H9 (cell line): Measurements from ENCODE around the gene NEDD4. TPM values are rescaled to one million over a fixed set of nuclear protein-coding genes. Genes with fewer than 3 reads are reported as not detected.

Experiments used
- DNase-seq: peaks from one replicate; pipeline ENCODE4 v3.0.0-alpha.2; 2017
- H2AFZ ChIP-seq: one replicate; pipeline ENCODE4 v1.6.1; 2013; ENCODE audit warnings: mild to moderate bottlenecking, low read length, control low read depth, moderate library complexity
- H2AK5ac ChIP-seq: 2 replicates; pipeline ENCODE4 v1.6.1; 2013; ENCODE audit warnings: low read length, control low read depth, mixed read lengths; ENCODE audit not compliant: insufficient read length
- H2BK120ac ChIP-seq: one replicate; pipeline ENCODE4 v1.6.1; 2013; ENCODE audit warnings: low read depth, mild to moderate bottlenecking, low read length, control low read depth, inconsistent platforms; ENCODE audit not compliant: poor library complexity, severe bottlenecking
- H2BK12ac ChIP-seq: 2 replicates; pipeline ENCODE4 v1.6.1; 2013; ENCODE audit warnings: low read length, control low read depth, mixed read lengths, low read depth; ENCODE audit not compliant: insufficient read length
- H2BK15ac ChIP-seq: 2 replicates; pipeline ENCODE4 v1.6.1; 2013; ENCODE audit warnings: low read depth, low read length, control low read depth
- H2BK20ac ChIP-seq: one replicate; pipeline ENCODE4 v1.6.1; 2013; ENCODE audit warnings: low read depth, mild to moderate bottlenecking, low read length, control low read depth, inconsistent platforms; ENCODE audit not compliant: poor library complexity, severe bottlenecking
- H2BK5ac ChIP-seq: 2 replicates; pipeline ENCODE4 v1.6.1; 2013; ENCODE audit warnings: low read length, control low read depth, mixed read lengths; ENCODE audit not compliant: insufficient read length
- H3K14ac ChIP-seq: 2 replicates; pipeline ENCODE4 v1.6.1; 2013; ENCODE audit warnings: low read length, control low read depth; ENCODE audit not compliant: insufficient read depth
- H3K18ac ChIP-seq: 2 replicates; pipeline ENCODE4 v1.6.1; 2013; ENCODE audit warnings: low read depth, mild to moderate bottlenecking, mixed read lengths, low read length, control low read depth; ENCODE audit not compliant: insufficient read length
- H3K23ac ChIP-seq: 2 replicates; pipeline ENCODE4 v1.6.1; 2013; ENCODE audit warnings: low read length, control low read depth, mixed read lengths, low read depth; ENCODE audit not compliant: insufficient read length
- H3K23me2 ChIP-seq: 2 replicates; pipeline ENCODE4 v1.6.1; 2013; ENCODE audit warnings: low read depth, mild to moderate bottlenecking, mixed read lengths, low read length, control low read depth; ENCODE audit not compliant: insufficient read length, poor library complexity, severe bottlenecking
- H3K27ac ChIP-seq: 2 replicates; pipeline ENCODE4 v1.5.1; 2013; ENCODE audit warnings: low read length, control low read depth, mixed read lengths, low read depth; ENCODE audit not compliant: insufficient read length
- H3K27me3 ChIP-seq: 2 replicates; pipeline ENCODE4 v1.6.1; 2013; ENCODE audit warnings: low read length, control low read depth, inconsistent platforms; ENCODE audit not compliant: insufficient read depth
- H3K4ac ChIP-seq: 2 replicates; pipeline ENCODE4 v1.6.1; 2013; ENCODE audit warnings: low read depth, mild to moderate bottlenecking, control low read depth, inconsistent platforms, low read length, moderate library complexity
- H3K4me1 ChIP-seq: 2 replicates; pipeline ENCODE4 v1.6.1; 2013; ENCODE audit warnings: low read length, control low read depth, inconsistent platforms; ENCODE audit not compliant: insufficient read depth
- H3K4me2 ChIP-seq: 2 replicates; pipeline ENCODE4 v1.6.1; 2013; ENCODE audit warnings: low read length, control low read depth, mixed read lengths; ENCODE audit not compliant: insufficient read length, insufficient read depth
- H3K56ac ChIP-seq: 2 replicates; pipeline ENCODE4 v1.6.1; 2013; ENCODE audit warnings: low read depth, mild to moderate bottlenecking, mixed read lengths, low read length, control low read depth; ENCODE audit not compliant: insufficient read length
- H3K79me1 ChIP-seq: 2 replicates; pipeline ENCODE4 v1.6.1; 2013; ENCODE audit warnings: low read depth, mild to moderate bottlenecking, moderate library complexity, low read length, control low read depth, inconsistent platforms; ENCODE audit not compliant: insufficient read depth, poor library complexity, severe bottlenecking
- H3K79me2 ChIP-seq: 2 replicates; pipeline ENCODE4 v1.6.1; 2013; ENCODE audit warnings: low read length, control low read depth, inconsistent platforms; ENCODE audit not compliant: insufficient read depth
- H3K9ac ChIP-seq: 2 replicates; pipeline ENCODE4 v1.6.1; 2013; ENCODE audit warnings: low read length, control low read depth, mixed read lengths; ENCODE audit not compliant: insufficient read length; ENCODE audit errors: extremely low read depth
- H3K9me3 ChIP-seq: one replicate; pipeline ENCODE4 v1.6.1; 2013; ENCODE audit warnings: low read depth, low read length, inconsistent platforms; ENCODE audit not compliant: control insufficient read depth
- H3T11ph ChIP-seq: one replicate; pipeline ENCODE4 v1.6.1; 2013; ENCODE audit warnings: mild to moderate bottlenecking, low read length, control low read depth, inconsistent platforms
- H4K20me1 ChIP-seq: one replicate; pipeline ENCODE4 v1.6.1; 2013; ENCODE audit not compliant: control insufficient read depth, insufficient read length, insufficient read depth
- H4K5ac ChIP-seq: 2 replicates; pipeline ENCODE4 v1.6.1; 2013; ENCODE audit warnings: low read depth, mild to moderate bottlenecking, mixed read lengths, low read length, control low read depth; ENCODE audit not compliant: insufficient read length
- H4K8ac ChIP-seq: replicated peaks from 2 replicates; pipeline ENCODE4 v1.6.1; 2013; ENCODE audit warnings: low read length, control low read depth, mixed read lengths, low read depth; ENCODE audit not compliant: insufficient read length
- H4K91ac ChIP-seq: 2 replicates; pipeline ENCODE4 v1.6.1; 2013; ENCODE audit warnings: low read depth, mild to moderate bottlenecking, moderate library complexity, mixed read lengths, low read length, control low read depth; ENCODE audit not compliant: insufficient read length
- H3K27ac Mint-ChIP-seq, 3 experiments: 2 replicates in 2 of 3; 3 replicates in 1 of 3; pipeline ENCODE4 v1.8.0; 2020 to 2021; ENCODE audit warnings: mixed read lengths in 3 of 3, mild to moderate bottlenecking in 1 of 3, moderate library complexity in 1 of 3
- H3K27me3 Mint-ChIP-seq: 2 replicates; pipeline ENCODE4 v1.8.0; 2021; ENCODE audit warnings: low read depth, mild to moderate bottlenecking, moderate library complexity, mixed read lengths
- H3K36me3 Mint-ChIP-seq, 3 experiments: 2 replicates in 2 of 3; 3 replicates in 1 of 3; pipeline ENCODE4 v1.8.0; 2020 to 2021; ENCODE audit warnings: low read depth in 3 of 3, mixed read lengths in 3 of 3; ENCODE audit not compliant: insufficient read depth in 1 of 3
- H3K4me1 Mint-ChIP-seq, 2 experiments: 2 replicates each; pipeline ENCODE4 v1.8.0; 2020; ENCODE audit warnings: mixed read lengths in 2 of 2
- H3K4me3 Mint-ChIP-seq, 2 experiments: 2 replicates in 1 of 2; 3 replicates in 1 of 2; pipeline ENCODE4 v1.8.0; 2020 to 2021; ENCODE audit warnings: mild to moderate bottlenecking in 2 of 2, mixed read lengths in 2 of 2, moderate library complexity in 1 of 2
- H3K9me3 Mint-ChIP-seq, 2 experiments: 2 replicates in 1 of 2; 3 replicates in 1 of 2; pipeline ENCODE4 v1.8.0; 2020; ENCODE audit warnings: mild to moderate bottlenecking in 2 of 2, mixed read lengths in 2 of 2, moderate library complexity in 1 of 2
- CTCF ChIP-seq: fragments of 200-600 bp; sonication (generic); conservative IDR thresholded peaks from 3 replicates; pipeline ENCODE4 v1.8.0; 2021; ENCODE audit warnings: antibody characterized with exemption, mild to moderate bottlenecking
- WGBS: extraction: QIAGEN DNeasy Blood & Tissue Kit; methylation state at CpG from one replicate; pipeline ENCODE4 v1.1.7; 2013; ENCODE audit warnings: missing lambda C conversion rate, low lambda C conversion rate, mixed read lengths; ENCODE audit not compliant: insufficient read length; ENCODE audit errors: extremely low coverage; 5-methylcytosine and 5-hydroxymethylcytosine counted together
- total RNA-seq: library from RNA; stranded (reverse); gene quantifications from 2 replicates; pipeline ENCODE4 v1.2.1, GENCODE V29; 2021

NEDD4 gene
- total RNA-seq, 1 experiment from 2014 or later, result 9.6 TPM

- Histone ChIP-seq H3K23ac (no peak overlapping the region), H3K23me2 (no peaks in the 10 kb centered on the region), H4K5ac (no peak overlapping the region), H3K79me1 (no peaks in the 10 kb centered on the region), H2BK12ac (no peak overlapping the region), H2AFZ (no peak overlapping the region), H3K18ac (no peak overlapping the region), H3K27me3 (no peaks in the 10 kb centered on the region), H4K8ac (no peak overlapping the region), H3K27ac (no peak overlapping the region), H2BK120ac (no peak overlapping the region), H3K14ac (no peak overlapping the region), H2BK15ac (no peak overlapping the region), H3K56ac (no peak overlapping the region), H3K4ac (no peak overlapping the region), H3K9me3 (no peaks in the 10 kb centered on the region), H2BK20ac (no peak overlapping the region), H3K9ac (no peak overlapping the region), H4K20me1 (no peaks in the 10 kb centered on the region), H2BK5ac (no peak overlapping the region), H3K4me1 (no peaks in the 10 kb centered on the region), H3T11ph (no peak overlapping the region), H3K4me2 (no peak overlapping the region), H4K91ac (no peak overlapping the region), H3K79me2 (no peaks in the 10 kb centered on the region), H2AK5ac (no peak overlapping the region)
- no CpG with 5 or more reads among the region's 4 CpGs for WGBS
- Mint-ChIP-seq H3K4me3 (no peak overlapping the region), H3K4me1 (peaks cover 4 to 6% of the 10 kb centered on the region in 2 experiments), H3K27me3 (no peaks in the 10 kb centered on the region), H3K27ac (no peak overlapping the region), H3K9me3 (peaks cover 0 to 5% of the 10 kb centered on the region in 2 experiments; a peak in 1 of 5 replicates), H3K36me3 (no peaks in the 10 kb centered on the region)
- TF ChIP-seq CTCF, result peak; percentile 31; the same call in 2 of the 3 replicates
- no peak for DNase-seq
Measured at GRCh38 chr15:55824857-55825613, 168.4 kb downstream of the NEDD4 start.
